ENCODE data around the gene SLC1A4. TPM values are rescaled to one million over a fixed set of nuclear protein-coding genes. Genes with fewer than 3 reads are reported as not detected.

The SLC1A4 gene
- total and polyA plus RNA-seq, 10 of the 15 experiments (the other 5 are each of a cell fraction or from before 2014, with no cell fraction given), result 10.8 to 43.2 (median 27.7) TPM

- no peak for TF ChIP-seq BCLAF1 (IDR thresholded peaks at IDR 0.05)
- TF ChIP-seq ELK1 (IDR thresholded peaks at IDR 0.05; ENCODE audit: low read depth, low read length), result no peak
- TF ChIP-seq HDAC2 (IDR thresholded peaks at IDR 0.05), result no peak
- TF ChIP-seq ZNF217 (IDR thresholded peaks at IDR 0.05), result no peak
- no peak for TF ChIP-seq SP1 (IDR thresholded peaks at IDR 0.05; ENCODE audit: low read depth, low read length)
- TF ChIP-seq MEF2A (IDR thresholded peaks at IDR 0.05; ENCODE audit: insufficient read depth, low read depth, low read length), result no peak
- no peak for TF ChIP-seq SIX5 (IDR thresholded peaks at IDR 0.05; ENCODE audit: low read depth, low read length, severe bottlenecking)
- no peak for TF ChIP-seq RCOR1 (conservative IDR thresholded peaks at IDR 0.05; ENCODE audit: low read depth, low read length)
- no peak for TF ChIP-seq HDGF (IDR thresholded peaks at IDR 0.05)
- no peak for TF ChIP-seq IKZF1 (conservative IDR thresholded peaks at IDR 0.05)
These were observed 56.5 kb downstream of the SLC1A4 start (continued) for GRCh38 chr2:65045651-65046050.

Measured in GM12878 (cell line).